GM04503 (cell line): ENCODE measurements around the gene INO80E.

Experiments used
- DNase-seq: peaks from one replicate; pipeline ENCODE4 v3.0.0-alpha.2; 2012; ENCODE audit warnings: low read depth

The INO80E gene

GRCh38 chr16:29993191-29993902, 2.7 kb upstream of the INO80E start:
- no peak for DNase-seq

- no peak for DNase-seq
These were observed 2.0 kb upstream of the INO80E start for GRCh38 chr16:29993903-29994599.

- no peak for DNase-seq
These were observed 1.3 kb upstream of the INO80E start for GRCh38 chr16:29994600-29995323.

- no peak for DNase-seq
These were observed 624 bp upstream of the INO80E start, which contains the start of gene HIRIP3 for GRCh38 chr16:29995324-29995910. Gene HIRIP3 (minus strand): TSS chr16:29995617. CDS start chr16:29995605, 12 bp downstream.

GRCh38 chr16:29996766-29997250, 767 bp downstream of the INO80E start:
- no peak for DNase-seq

GRCh38 chr16:29999605-30000004, 3.6 kb downstream of the INO80E start:
- no peak for DNase-seq

- DNase-seq = no peak
These were observed 4.9 kb downstream of the INO80E start for GRCh38 chr16:30000735-30001631.

- DNase-seq = no peak
These were observed 6.7 kb downstream of the INO80E start for GRCh38 chr16:30002614-30003346.

GRCh38 chr16:30003670-30004423, 7.8 kb downstream of the INO80E start:
- no peak for DNase-seq

- no peak for DNase-seq
These were observed 8.4 kb downstream of the INO80E start for GRCh38 chr16:30004424-30004776.

- no peak for DNase-seq
These were observed 8.8 kb downstream of the INO80E start for GRCh38 chr16:30004811-30005242.

GRCh38 chr16:30005341-30006094, 9.5 kb downstream of the INO80E start:
- no peak for DNase-seq

GRCh38 chr16:30006095-30006473, 10.0 kb downstream of the INO80E start:
- no peak for DNase-seq

GRCh38 chr16:30006659-30007377, 10.8 kb downstream of the INO80E start:
- DNase-seq = no peak

- no peak for DNase-seq
These were observed 11.4 kb downstream of the INO80E start for GRCh38 chr16:30007378-30007895.

GRCh38 chr16:30009085-30009862, 13.2 kb downstream of the INO80E start:
- no peak for DNase-seq
